Choroid plexus epithelial cell (primary cell): ENCODE data around the gene CCDC60.

Source experiments
- DNase-seq: peaks from one replicate; pipeline ENCODE4 v3.0.0-alpha.2; 2010; ENCODE audit warnings: low read depth
- H3K4me3 ChIP-seq: 2 replicates; pipeline ENCODE4 v1.5.1; 2011; ENCODE audit warnings: low read depth, mild to moderate bottlenecking, control low read depth, low read length, moderate library complexity
- TF ChIP-seq, protein P1 (sequence below): conservative IDR thresholded peaks from 2 replicates; pipeline ENCODE4 v1.5.1; 2011; ENCODE audit warnings: low read depth, mild to moderate bottlenecking, control low read depth, inconsistent platforms, low read length, moderate library complexity

The CCDC60 gene

DNA sequence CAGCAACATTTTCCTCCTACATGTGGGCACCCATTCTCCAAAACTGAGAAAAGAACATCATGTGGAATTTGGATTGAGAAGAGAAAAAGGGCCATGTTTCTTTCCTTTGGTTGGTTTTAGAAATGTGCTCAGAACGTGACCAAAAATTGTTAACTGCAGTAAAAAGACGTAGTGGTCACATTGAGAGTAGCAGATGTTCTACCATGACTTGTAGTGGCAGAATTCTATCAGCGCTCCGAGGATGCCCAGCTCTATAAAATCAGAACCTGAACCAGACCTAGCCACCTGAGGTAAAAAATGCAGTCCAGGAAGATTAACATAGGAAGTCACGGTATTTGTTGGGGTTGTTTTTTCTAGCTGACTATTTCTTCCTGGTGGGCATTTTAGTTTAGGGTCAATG is 157.3 kb downstream of the CCDC60 start:
- TF ChIP-seq, protein P1, sequence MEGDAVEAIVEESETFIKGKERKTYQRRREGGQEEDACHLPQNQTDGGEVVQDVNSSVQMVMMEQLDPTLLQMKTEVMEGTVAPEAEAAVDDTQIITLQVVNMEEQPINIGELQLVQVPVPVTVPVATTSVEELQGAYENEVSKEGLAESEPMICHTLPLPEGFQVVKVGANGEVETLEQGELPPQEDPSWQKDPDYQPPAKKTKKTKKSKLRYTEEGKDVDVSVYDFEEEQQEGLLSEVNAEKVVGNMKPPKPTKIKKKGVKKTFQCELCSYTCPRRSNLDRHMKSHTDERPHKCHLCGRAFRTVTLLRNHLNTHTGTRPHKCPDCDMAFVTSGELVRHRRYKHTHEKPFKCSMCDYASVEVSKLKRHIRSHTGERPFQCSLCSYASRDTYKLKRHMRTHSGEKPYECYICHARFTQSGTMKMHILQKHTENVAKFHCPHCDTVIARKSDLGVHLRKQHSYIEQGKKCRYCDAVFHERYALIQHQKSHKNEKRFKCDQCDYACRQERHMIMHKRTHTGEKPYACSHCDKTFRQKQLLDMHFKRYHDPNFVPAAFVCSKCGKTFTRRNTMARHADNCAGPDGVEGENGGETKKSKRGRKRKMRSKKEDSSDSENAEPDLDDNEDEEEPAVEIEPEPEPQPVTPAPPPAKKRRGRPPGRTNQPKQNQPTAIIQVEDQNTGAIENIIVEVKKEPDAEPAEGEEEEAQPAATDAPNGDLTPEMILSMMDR, result no peak

DNA sequence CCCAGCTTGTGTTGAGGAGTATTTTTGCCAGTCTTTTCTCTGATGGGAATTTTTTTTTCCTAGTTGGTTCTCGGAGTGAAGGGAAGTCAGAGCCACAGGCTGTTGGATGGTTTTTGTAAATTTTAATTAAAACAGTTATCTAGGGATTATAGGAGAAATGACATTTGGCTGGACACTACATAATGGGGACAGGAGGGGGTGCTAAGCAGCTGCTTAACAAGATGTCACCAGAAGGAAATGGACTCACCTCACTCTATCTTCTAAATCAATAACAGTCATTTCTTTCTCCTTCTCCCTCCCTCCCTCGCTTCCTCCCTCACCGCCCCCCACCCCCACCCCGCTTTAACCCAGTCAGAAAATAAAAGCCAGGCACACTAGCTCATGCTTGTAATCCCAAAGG is 165.7 kb downstream of the CCDC60 start:
- H3K4me3 ChIP-seq, result no peak overlapping the region
- TF ChIP-seq, protein P1, result no peak
- no peak for DNase-seq

More for the DNA sequence above, 157.3 kb downstream of the CCDC60 start:
- DNase-seq, result no peak
- H3K4me3 ChIP-seq, result no peak overlapping the region

DNA sequence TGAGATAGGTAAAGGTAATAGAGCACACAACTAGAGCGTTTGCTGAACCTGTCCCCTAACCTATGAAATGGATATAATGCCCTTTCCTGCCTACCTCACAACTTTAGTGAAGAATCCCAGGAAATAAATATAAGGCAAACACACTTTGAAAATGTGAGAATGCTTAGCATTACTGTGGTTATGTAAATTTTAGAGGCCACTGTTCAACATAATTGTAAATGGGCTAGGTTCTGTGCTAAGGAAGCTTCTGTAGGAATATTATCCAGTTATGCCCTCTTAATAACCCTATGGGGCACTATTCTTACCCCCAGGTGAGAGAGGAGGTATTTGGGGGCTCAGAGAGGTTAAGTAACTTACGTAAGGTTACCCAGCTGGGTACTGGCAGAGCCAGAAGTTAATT is 166.5 kb downstream of the CCDC60 start:
- no peak overlapping the region for H3K4me3 ChIP-seq
- no peak for DNase-seq
- TF ChIP-seq, protein P1, result no peak

DNA sequence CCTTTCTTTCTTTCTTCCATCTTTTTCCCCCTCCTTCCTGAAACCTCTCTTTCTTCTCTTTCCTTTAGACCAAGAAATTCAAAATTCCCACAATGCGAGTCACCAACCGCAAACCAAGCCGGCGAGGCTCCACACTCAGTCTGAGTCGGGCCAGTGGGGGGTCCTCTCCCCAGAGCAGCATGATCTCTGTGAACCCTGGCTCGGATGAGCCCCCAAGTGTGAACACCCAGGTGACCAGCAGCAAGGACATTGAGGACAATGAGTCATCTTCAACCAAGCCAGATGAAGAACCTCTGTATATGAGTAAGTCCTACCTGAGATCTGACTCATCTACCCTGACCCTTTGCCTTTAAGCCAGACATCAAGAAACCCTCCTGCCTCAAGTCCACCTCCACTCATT is 170.5 kb downstream of the CCDC60 start:
- peak; percentile 2 for DNase-seq
- no peak overlapping the region for H3K4me3 ChIP-seq
- TF ChIP-seq, protein P1, result no peak

DNA sequence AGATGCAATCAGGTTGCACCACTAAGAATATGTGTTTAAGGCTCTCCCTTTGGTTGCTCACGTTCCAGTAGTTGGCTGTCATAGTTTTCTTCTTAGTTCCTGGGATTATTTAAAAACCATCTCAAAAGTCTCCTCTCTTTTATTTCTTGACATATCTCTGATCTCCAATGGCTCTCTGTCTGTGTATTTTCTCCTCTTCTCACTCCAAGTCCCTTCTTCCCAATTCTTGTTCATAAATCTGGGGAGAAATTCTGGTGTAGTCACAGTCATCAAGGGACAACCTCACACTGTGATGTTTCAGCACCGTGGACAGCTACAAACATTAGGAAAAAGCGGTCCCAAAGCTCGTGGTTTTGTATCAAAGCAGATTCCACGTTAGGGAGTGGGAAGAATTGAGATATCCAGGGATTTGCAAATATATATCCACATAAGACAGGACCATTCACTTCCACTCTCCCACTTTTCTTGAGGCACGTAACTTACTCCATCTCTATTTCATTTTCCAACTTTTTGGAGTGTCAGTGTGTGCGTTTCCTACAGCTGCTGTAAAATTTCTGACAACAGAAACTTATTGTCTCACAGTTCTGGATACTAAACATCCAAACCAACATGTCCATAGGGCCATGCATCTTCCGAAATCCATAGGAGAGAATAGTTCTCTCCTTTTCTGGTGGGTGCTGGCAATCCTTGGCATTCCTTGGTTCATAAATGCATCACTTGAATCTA is 178.4 kb downstream of the CCDC60 start:
- TF ChIP-seq, protein P1, result no peak
- no peak overlapping the region for H3K4me3 ChIP-seq
- DNase-seq, result peak; percentile 5

DNA sequence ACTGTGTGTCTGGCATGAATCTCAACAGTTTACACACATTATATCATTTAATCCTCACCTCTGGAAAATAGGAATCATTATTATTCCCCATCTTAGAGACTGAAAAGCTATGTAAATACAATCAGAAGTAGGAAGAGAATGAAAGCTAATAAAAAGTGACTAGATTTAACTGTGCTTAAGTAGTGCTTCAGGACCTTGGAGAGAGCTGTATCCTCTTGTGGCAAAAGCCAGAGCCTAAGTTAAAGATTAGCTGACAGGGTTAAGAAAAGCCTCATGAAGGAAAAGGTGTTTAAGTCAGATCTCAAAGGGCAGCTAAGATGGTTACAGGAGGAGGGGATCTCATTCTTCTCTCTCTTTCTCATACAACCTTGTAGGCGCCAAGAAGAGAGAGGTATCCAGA is 193.7 kb downstream of the CCDC60 start:
- DNase-seq, result peak; percentile 27
- TF ChIP-seq, protein P1, result no peak
- H3K4me3 ChIP-seq, result no peak overlapping the region

DNA sequence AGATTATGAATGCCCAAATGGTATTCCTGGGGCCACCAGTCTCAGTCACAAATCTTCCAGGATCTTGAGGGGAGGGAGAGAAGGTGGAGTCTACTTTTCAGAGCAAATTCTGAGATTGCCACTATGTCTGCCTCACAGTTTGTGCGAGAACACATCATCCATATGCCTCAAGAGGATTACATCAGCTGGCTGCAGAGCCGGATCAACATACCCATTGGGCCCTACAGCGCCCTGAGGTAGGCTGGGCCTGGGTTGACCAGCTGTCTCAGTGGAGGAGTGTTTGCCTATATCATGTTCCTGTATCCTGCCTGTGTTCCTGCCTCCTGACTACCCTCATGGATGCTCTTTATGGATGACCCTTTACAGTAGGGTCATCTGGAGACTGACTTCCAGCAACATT is 205.9 kb downstream of the CCDC60 start:
- TF ChIP-seq, protein P1, result no peak
- no peak for DNase-seq
- no peak overlapping the region for H3K4me3 ChIP-seq
